HCT116 (cell line): Measurements from ENCODE around the gene LMBR1. TPM values are rescaled to one million over a fixed set of nuclear protein-coding genes. Genes with fewer than 3 reads are reported as not detected.

Source experiments
- ATAC-seq: fragments of 200-7000 bp; cut with Tn5 transposase; 2 replicates; pipeline ENCODE4 v1.9.1; 2020; ENCODE audit warnings: mild to moderate bottlenecking, moderate library complexity
- BruUV-seq: library from RNA; stranded (reverse); fragments of 400-500 nt; replicated peaks from 2 replicates; lab custom pipeline; 2021; lab: Mats Ljungman, UMichigan
- CTCF ChIA-PET: fragments of 300-600 bp; sonication (Branson Sonifier 250); formaldehyde crosslinking; loops from one replicate; lab custom pipeline; 2021; ENCODE audit warnings: antibody characterized with exemption; lab: Charles Lee
- POLR2A ChIA-PET: fragments of 300-600, 350-600 bp; sonication (Branson Sonifier 250); formaldehyde crosslinking; loops from one replicate; lab custom pipeline; 2021; ENCODE audit warnings: antibody characterized with exemption; lab: Charles Lee
- RAD21 ChIA-PET, 2 experiments: fragments of 300-600 bp; sonication (Branson Sonifier 250); formaldehyde crosslinking; loops; one replicate each; lab custom pipeline; 2023; ENCODE audit warnings: low total read pairs in 2 of 2; ENCODE audit not compliant: uncharacterized antibody in 2 of 2, unreplicated experiment in 2 of 2, low non-redundant PET in 1 of 2; lab: Charles Lee
- DNase-seq: peaks from one replicate; pipeline ENCODE4 v3.0.0-alpha.2; 2010; ENCODE audit warnings: low read depth, low spot score
- H2AFZ ChIP-seq: fragments of 200-600 bp; shearing (Covaris generic), sonication (generic); 2 replicates; pipeline ENCODE4 v1.6.1; 2017; ENCODE audit warnings: low read depth, mixed run types, mixed read lengths, antibody characterized with exemption, low read length; ENCODE audit not compliant: poor library complexity, severe bottlenecking
- H3K27ac ChIP-seq: 2 replicates; pipeline ENCODE4 v1.5.1; 2012; ENCODE audit warnings: low read depth, low read length
- H3K27me3 ChIP-seq: fragments of 200-600 bp; sonication (generic); 2 replicates; pipeline ENCODE4 v1.6.1; 2016; ENCODE audit warnings: mixed run types, low read length, mixed read lengths; ENCODE audit not compliant: insufficient read depth
- H3K36me3 ChIP-seq, 2 experiments: fragments of 200-500 bp in 1 of 2; fragments of 200-600 bp in 1 of 2; sonication (Bioruptor generic) in 1 of 2; sonication (generic) in 1 of 2; 2 replicates each; pipeline versions ENCODE4 v1.5.1 to v1.6.1; 2014 to 2016; ENCODE audit warnings: low read length in 2 of 2, inconsistent platforms in 1 of 2, mixed read lengths in 1 of 2, mixed run types in 1 of 2; ENCODE audit not compliant: insufficient read depth in 2 of 2, control insufficient read depth in 1 of 2
- H3K4me1 ChIP-seq, 2 experiments: fragments of 200-600 bp in 1 of 2; sonication (generic) in 1 of 2; 2 replicates each; pipeline versions ENCODE4 v1.5.1 to v1.6.1; 2012 to 2017; ENCODE audit warnings: low read length in 2 of 2, inconsistent platforms in 1 of 2, mild to moderate bottlenecking in 1 of 2, mixed read lengths in 1 of 2, mixed run types in 1 of 2, moderate library complexity in 1 of 2; ENCODE audit not compliant: insufficient read depth in 2 of 2, control insufficient read depth in 1 of 2
- H3K4me2 ChIP-seq: fragments of 200-600 bp; sonication (generic); 2 replicates; pipeline ENCODE4 v1.6.1; 2017; ENCODE audit warnings: mixed run types, low read length, mixed read lengths
- H3K4me3 ChIP-seq, 2 experiments: fragments of 200-600 bp in 1 of 2; sonication (generic) in 1 of 2; replicated peaks in 1 of 2; 2 replicates each; pipeline ENCODE4 v1.5.1; 2011 to 2016; ENCODE audit warnings: low read length in 2 of 2, control low read depth in 1 of 2, low read depth in 1 of 2, mild to moderate bottlenecking in 1 of 2, mixed read lengths in 1 of 2, mixed run types in 1 of 2
- H3K79me2 ChIP-seq: fragments of 200-600 bp; sonication (generic); 2 replicates; pipeline ENCODE4 v1.6.1; 2017; ENCODE audit warnings: mild to moderate bottlenecking, mixed run types, low read length, moderate library complexity, mixed read lengths; ENCODE audit not compliant: insufficient read depth
- H3K9ac ChIP-seq: fragments of 200-600 bp; sonication (generic); 2 replicates; pipeline ENCODE4 v1.6.1; 2016; ENCODE audit warnings: low read length, mixed read lengths
- H3K9me2 ChIP-seq: fragments of 200-600 bp; sonication (generic), shearing (Covaris generic); 2 replicates; pipeline ENCODE4 v1.6.1; 2017; ENCODE audit warnings: mixed run types, mild to moderate bottlenecking, moderate library complexity; ENCODE audit not compliant: insufficient read depth
- H3K9me3 ChIP-seq, 2 experiments: fragments of 200-500 bp in 1 of 2; fragments of 200-600 bp in 1 of 2; sonication (Bioruptor generic) in 1 of 2; sonication (generic) in 1 of 2; 2 replicates each; pipeline ENCODE4 v1.6.1; 2014 to 2017; ENCODE audit warnings: low read length in 2 of 2, mixed read lengths in 2 of 2, inconsistent platforms in 1 of 2, low read depth in 1 of 2, mild to moderate bottlenecking in 1 of 2, mixed run types in 1 of 2, moderate library complexity in 1 of 2; ENCODE audit not compliant: control insufficient read depth in 1 of 2, insufficient read depth in 1 of 2
- H4K20me1 ChIP-seq: fragments of 200-600 bp; sonication (generic), shearing (Covaris generic); 2 replicates; pipeline ENCODE4 v1.6.1; 2017; ENCODE audit warnings: mixed run types, mild to moderate bottlenecking, moderate library complexity; ENCODE audit not compliant: insufficient read depth
- CBX3 ChIP-seq: IDR thresholded peaks from 2 replicates; pipeline ENCODE4 v1.6.1; 2012; ENCODE audit warnings: low read depth
- CEBPB ChIP-seq: IDR thresholded peaks from 2 replicates; pipeline ENCODE4 v1.6.1; 2012; ENCODE audit warnings: low read depth
- EGR1 ChIP-seq: IDR thresholded peaks from 2 replicates; pipeline ENCODE4 v1.6.1; 2012; ENCODE audit warnings: low read depth
- ELF1 ChIP-seq: IDR thresholded peaks from 2 replicates; pipeline ENCODE4 v1.6.1; 2012; ENCODE audit warnings: low read depth, borderline replicate concordance
- EZH2 ChIP-seq: fragments of 200-600 bp; sonication (generic); IDR thresholded peaks from 2 replicates; pipeline ENCODE4 v1.6.1; 2017; ENCODE audit warnings: antibody characterized with exemption, mixed run types
- EZH2phosphoT487 ChIP-seq: fragments of 200-600 bp; IDR thresholded peaks from 2 replicates; pipeline ENCODE4 v1.6.1; 2018; ENCODE audit warnings: antibody characterized with exemption, borderline replicate concordance
- FOSL1 ChIP-seq: IDR thresholded peaks from 2 replicates; pipeline ENCODE4 v1.6.1; 2012; ENCODE audit warnings: low read depth
- JUND ChIP-seq: IDR thresholded peaks from 2 replicates; pipeline ENCODE4 v1.6.1; 2012
- POLR2AphosphoS5 ChIP-seq: IDR thresholded peaks from 2 replicates; pipeline ENCODE4 v1.6.1; 2011; ENCODE audit warnings: mild to moderate bottlenecking, low read depth, low read length, moderate library complexity
- RAD21 ChIP-seq: IDR thresholded peaks from 2 replicates; pipeline ENCODE4 v1.6.1; 2012; ENCODE audit warnings: low read depth, mild to moderate bottlenecking
- REST ChIP-seq: IDR thresholded peaks from 2 replicates; pipeline ENCODE4 v1.6.1; 2012; ENCODE audit warnings: low read depth
- SIN3A ChIP-seq: IDR thresholded peaks from 2 replicates; pipeline ENCODE4 v1.6.1; 2012; ENCODE audit warnings: low read depth
- SP1 ChIP-seq: IDR thresholded peaks from 2 replicates; pipeline ENCODE4 v1.6.1; 2012; ENCODE audit warnings: low read depth
- SRF ChIP-seq: IDR thresholded peaks from 2 replicates; pipeline ENCODE4 v1.6.1; 2012; ENCODE audit warnings: low read depth
- YY1 ChIP-seq: IDR thresholded peaks from 2 replicates; pipeline ENCODE4 v1.6.1; 2011; ENCODE audit warnings: low read length, low read depth, moderate library complexity, mild to moderate bottlenecking; ENCODE audit not compliant: insufficient replicate concordance; ENCODE audit errors: extremely low read depth
- ZBTB33 ChIP-seq: IDR thresholded peaks from 2 replicates; pipeline ENCODE4 v1.6.1; 2011; ENCODE audit warnings: mild to moderate bottlenecking, low read length, moderate library complexity; ENCODE audit not compliant: insufficient replicate concordance; ENCODE audit errors: extremely low read depth
- ZNF274 ChIP-seq: fragments of 200-500 bp; sonication (Bioruptor generic); IDR thresholded peaks from 2 replicates; pipeline ENCODE4 v1.6.1; 2014; ENCODE audit warnings: mild to moderate bottlenecking, low read depth, low read length, inconsistent platforms
- intact Hi-C: fragments of 100-400 bp; cut with micrococcal nuclease; formaldehyde crosslinking; loops from 2 replicates; pipeline ENCODE4 v1.10.0; 2022
- total RNA-seq: library from RNA; stranded (reverse); gene quantifications from one replicate; pipeline ENCODE4 v1.2.1, GENCODE V29; 2021; ENCODE audit not compliant: unreplicated experiment
- TF ChIP-seq, protein P1 (sequence below): IDR thresholded peaks from 2 replicates; pipeline ENCODE4 v1.6.1; 2012
- TF ChIP-seq, protein P2 (sequence below), 3 experiments: fragments of 200-600 bp in 1 of 3; sonication (generic) in 1 of 3; IDR thresholded peaks in 2 of 3; conservative IDR thresholded peaks in 1 of 3; 2 replicates each; pipeline ENCODE4 v1.5.1; 2012 to 2017; ENCODE audit warnings: low read depth in 2 of 3, low read length in 2 of 3, antibody characterized with exemption in 1 of 3, borderline replicate concordance in 1 of 3, control low read depth in 1 of 3, mild to moderate bottlenecking in 1 of 3, mixed read lengths in 1 of 3, mixed run types in 1 of 3, moderate library complexity in 1 of 3; ENCODE audit not compliant: insufficient read depth in 1 of 3
- TF ChIP-seq, protein P3 (sequence below): IDR thresholded peaks from 2 replicates; pipeline ENCODE4 v1.6.1; 2012

LMBR1 gene
- total RNA-seq, 1 experiment from 2014 or later: 84.0 TPM

GRCh38 chr7:156907656-156908055 lies 14.7 kb upstream of the LMBR1 start:
- H3K4me3 ChIP-seq: no peak overlapping the region
- CTCF ChIA-PET: no interaction called here
- no peak overlapping the region for H3K9ac ChIP-seq
- RAD21 ChIA-PET: no interaction called here
- peaks cover 13 to 32% of the 10 kb centered on the region in 2 experiments for H3K4me1 ChIP-seq
- TF ChIP-seq SRF (no peak), CBX3 (no peak), EZH2 (no peak), REST (no peak), EZH2phosphoT487 (no peak), SIN3A (no peak), CEBPB (no peak), JUND (no peak), RAD21 (no peak), FOSL1 (no peak), SP1 (no peak), EGR1 (no peak), YY1 (no peak), POLR2AphosphoS5 (no peak), ZNF274 (no peak), ELF1 (no peak), ZBTB33 (no peak)
- TF ChIP-seq, protein P1, sequence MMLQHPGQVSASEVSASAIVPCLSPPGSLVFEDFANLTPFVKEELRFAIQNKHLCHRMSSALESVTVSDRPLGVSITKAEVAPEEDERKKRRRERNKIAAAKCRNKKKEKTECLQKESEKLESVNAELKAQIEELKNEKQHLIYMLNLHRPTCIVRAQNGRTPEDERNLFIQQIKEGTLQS: no peak
- TF ChIP-seq, protein P2, sequence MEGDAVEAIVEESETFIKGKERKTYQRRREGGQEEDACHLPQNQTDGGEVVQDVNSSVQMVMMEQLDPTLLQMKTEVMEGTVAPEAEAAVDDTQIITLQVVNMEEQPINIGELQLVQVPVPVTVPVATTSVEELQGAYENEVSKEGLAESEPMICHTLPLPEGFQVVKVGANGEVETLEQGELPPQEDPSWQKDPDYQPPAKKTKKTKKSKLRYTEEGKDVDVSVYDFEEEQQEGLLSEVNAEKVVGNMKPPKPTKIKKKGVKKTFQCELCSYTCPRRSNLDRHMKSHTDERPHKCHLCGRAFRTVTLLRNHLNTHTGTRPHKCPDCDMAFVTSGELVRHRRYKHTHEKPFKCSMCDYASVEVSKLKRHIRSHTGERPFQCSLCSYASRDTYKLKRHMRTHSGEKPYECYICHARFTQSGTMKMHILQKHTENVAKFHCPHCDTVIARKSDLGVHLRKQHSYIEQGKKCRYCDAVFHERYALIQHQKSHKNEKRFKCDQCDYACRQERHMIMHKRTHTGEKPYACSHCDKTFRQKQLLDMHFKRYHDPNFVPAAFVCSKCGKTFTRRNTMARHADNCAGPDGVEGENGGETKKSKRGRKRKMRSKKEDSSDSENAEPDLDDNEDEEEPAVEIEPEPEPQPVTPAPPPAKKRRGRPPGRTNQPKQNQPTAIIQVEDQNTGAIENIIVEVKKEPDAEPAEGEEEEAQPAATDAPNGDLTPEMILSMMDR (IDR thresholded peaks at IDR 0.05 in 2 of 3, conservative IDR thresholded peaks at IDR 0.05 in 1 of 3; ENCODE audit: borderline replicate concordance in 1 of 3, insufficient read depth in 1 of 3, low read depth in 2 of 3, low read length in 2 of 3): no peak
- TF ChIP-seq, protein P3, sequence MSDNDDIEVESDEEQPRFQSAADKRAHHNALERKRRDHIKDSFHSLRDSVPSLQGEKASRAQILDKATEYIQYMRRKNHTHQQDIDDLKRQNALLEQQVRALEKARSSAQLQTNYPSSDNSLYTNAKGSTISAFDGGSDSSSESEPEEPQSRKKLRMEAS: no peak
- no peaks in the 10 kb centered on the region for H4K20me1 ChIP-seq
- H3K27ac ChIP-seq: no peak overlapping the region
- intact Hi-C loops: loop anchor here (5.0 to 10.0 kb wide), 2 partner anchors 230 to 437 kb away; partner anchors contain the start of gene UBE3C
- no peak overlapping the region for H2AFZ ChIP-seq
- no peaks in the 10 kb centered on the region for H3K9me2 ChIP-seq
- DNase-seq: no peak
- BruUV-seq: no TSS peak
- POLR2A ChIA-PET: no interaction called here
- no peak overlapping the region for H3K4me2 ChIP-seq
- no peaks in the 10 kb centered on the region for H3K27me3 ChIP-seq
- no peak for ATAC-seq
- no peaks in the 10 kb centered on the region for H3K36me3 ChIP-seq
- no peaks in the 10 kb centered on the region for H3K9me3 ChIP-seq
- no peaks in the 10 kb centered on the region for H3K79me2 ChIP-seq
